SIG-M5 treated with dmso at 0.1 percent for 504 hours (cell line): ENCODE data around the gene FAM120C.

Source experiments
- DNase-seq: peaks from one replicate; lab custom pipeline; 2025; ENCODE audit not compliant: unreplicated experiment; lab: John Stamatoyannopoulos, UW

The FAM120C gene

GRCh38 chrX:54044126-54044876, 138.8 kb downstream of the FAM120C start, which contains the start of gene PHF8:
Gene PHF8 (minus strand): TSS chrX:54044473. CDS start chrX:54042728, 1,745 bp downstream.
- DNase-seq, result peak; percentile 98

GRCh38 chrX:54043541-54044125, 139.4 kb downstream of the FAM120C start:
- peak; percentile 18 for DNase-seq

- DNase-seq, result no peak
These were observed 140.0 kb downstream of the FAM120C start for GRCh38 chrX:54043056-54043455.

- peak; percentile 44 for DNase-seq
These were observed 140.4 kb downstream of the FAM120C start for GRCh38 chrX:54042609-54043021.

GRCh38 chrX:54030329-54030728, 152.7 kb downstream of the FAM120C start:
- DNase-seq, result no peak

GRCh38 chrX:54029529-54030143, 153.4 kb downstream of the FAM120C start:
- DNase-seq, result no peak

GRCh38 chrX:54024350-54024749, 158.7 kb downstream of the FAM120C start:
- DNase-seq, result no peak
